ENCODE results near the gene ARAP3. TPM values are rescaled to one million over a fixed set of nuclear protein-coding genes. Genes with fewer than 3 reads are reported as not detected.

The ARAP3 gene
- total RNA-seq, 1 donor from 2014 or later: 35.2 TPM

DNA sequence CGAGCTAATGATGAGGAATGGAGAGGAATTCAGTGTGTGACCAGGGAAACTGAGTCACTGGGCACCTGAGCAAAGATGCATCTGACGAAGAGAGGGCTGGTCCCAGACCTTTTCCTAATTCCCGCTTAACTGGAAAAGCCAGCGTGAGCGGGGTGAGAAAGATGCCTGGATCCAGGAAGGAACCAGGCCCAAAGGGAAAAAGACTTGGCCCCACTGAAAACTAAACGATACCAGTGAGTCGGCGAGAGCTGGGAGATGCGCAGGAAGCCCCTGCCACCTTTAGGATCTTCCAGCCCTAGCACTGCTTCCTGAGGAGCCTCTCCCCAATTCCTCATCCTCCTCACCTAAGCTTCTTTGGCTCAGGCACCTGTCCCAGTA, 30.3 kb downstream of the ARAP3 start:
- Histone ChIP-seq H3K27me3 (ENCODE audit: low read depth) (no peaks in the 10 kb centered on the region), H3K4me1 (peaks cover 15% of the 10 kb centered on the region), H3K4me3 (peak overlapping the region; percentile 79), H3K9me3 (no peaks in the 10 kb centered on the region), H3K36me3 (peaks cover 37% of the 10 kb centered on the region), H3K27ac (peak overlapping the region; percentile 81)
- ATAC-seq: peak in 1 of 2 donors; percentile 4
- no peak for DNase-seq
- intact Hi-C loops (cut with DNase I): no loop called here
- no peak for TF ChIP-seq CTCF (IDR thresholded peaks at IDR 0.05)

DNA sequence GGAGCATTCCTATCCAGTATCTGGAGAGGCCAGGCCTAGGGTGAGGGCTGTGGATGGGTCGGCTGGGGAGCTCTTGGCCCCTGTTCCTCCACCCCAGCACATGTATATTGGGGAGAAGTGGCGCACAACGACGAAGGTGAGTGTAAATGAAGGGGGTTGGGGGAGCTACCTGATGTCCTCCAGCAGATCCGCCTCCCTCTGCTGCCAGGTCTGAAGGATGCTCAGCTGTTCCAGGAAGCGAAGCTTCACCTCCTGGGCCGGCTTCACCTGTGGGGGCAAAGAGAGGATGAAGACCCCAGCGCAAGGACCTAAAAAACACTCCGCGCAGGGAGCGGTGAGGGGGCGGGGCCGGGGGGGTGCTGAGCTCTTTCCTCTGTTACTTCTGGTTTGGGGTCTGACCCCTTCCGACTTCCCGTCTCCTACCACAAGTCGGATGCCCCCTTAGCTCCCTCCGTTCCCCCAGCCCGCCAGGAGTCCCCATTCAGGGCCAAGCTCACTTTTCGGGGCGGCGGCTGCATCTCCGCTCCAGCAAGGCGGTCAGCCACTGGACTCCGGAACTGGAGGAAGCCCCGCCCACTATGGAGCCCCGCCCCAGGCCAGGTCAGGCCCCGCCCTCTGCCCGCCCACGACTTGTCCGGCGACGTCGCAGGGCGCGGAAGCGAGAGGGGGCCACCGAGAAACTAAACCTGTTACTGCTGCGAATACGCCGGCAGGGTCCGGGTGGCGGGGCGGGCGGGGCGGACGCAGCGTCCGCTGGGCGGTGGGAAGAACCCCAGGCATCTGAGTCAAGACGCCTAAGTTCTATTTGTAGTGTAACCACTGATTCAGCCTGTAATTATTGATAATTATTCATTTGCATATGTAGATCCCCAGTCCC, 30.9 kb downstream of the ARAP3 start, which contains the start of gene FCHSD1:
Gene FCHSD1, minus strand, starts transcription at position 568 of the 877 bp plus-strand sequence. Its CDS starts 50 bp downstream, at position 518.
- Histone ChIP-seq H3K4me3 (peak within 1 kb of the TSS; percentile 79), H3K27me3 (ENCODE audit: low read depth) (no peaks in the 10 kb centered on the region), H3K36me3 (peaks cover 37% of the 10 kb centered on the region), H3K9me3 (no peaks in the 10 kb centered on the region), H3K27ac (peak within 1 kb of the TSS; percentile 81), H3K4me1 (peaks cover 15% of the 10 kb centered on the region)
- ATAC-seq (peak; percentile 96 to 98), DNase-seq (peak; percentile 93)
- TF ChIP-seq CTCF (IDR thresholded peaks at IDR 0.05): peak; percentile 15
- intact Hi-C loops (cut with DNase I): no loop called here

DNA sequence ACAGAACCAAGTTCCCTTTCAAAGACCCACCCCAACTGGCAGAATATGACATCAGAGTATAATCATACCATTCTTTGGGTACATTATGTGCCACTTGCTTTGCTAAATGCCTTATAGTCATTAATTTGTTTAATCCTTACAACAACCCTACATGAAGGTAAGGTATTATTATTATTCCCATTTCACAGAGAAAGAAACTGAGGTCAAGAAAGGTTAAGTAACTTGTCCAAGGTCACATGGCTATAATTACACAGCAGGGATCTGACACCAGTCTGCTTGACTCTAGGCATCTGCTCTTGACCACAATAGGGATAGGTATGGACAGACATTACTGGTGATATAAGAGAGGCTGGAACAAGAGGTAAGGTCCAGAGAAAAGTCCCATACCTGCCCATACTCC, 32.1 kb downstream of the ARAP3 start:
- Histone ChIP-seq H3K9me3 (no peaks in the 10 kb centered on the region), H3K27me3 (ENCODE audit: low read depth) (no peaks in the 10 kb centered on the region), H3K27ac (no peak overlapping the region), H3K4me3 (no peak overlapping the region), H3K36me3 (peaks cover 38% of the 10 kb centered on the region), H3K4me1 (peaks cover 15% of the 10 kb centered on the region)
- ATAC-seq (no peak), DNase-seq (no peak)
- TF ChIP-seq CTCF (IDR thresholded peaks at IDR 0.05): no peak
- intact Hi-C loops (cut with DNase I): no loop called here

- H3K4me3 ChIP-seq: no peak overlapping the region
- TF ChIP-seq CTCF (IDR thresholded peaks at IDR 0.05): no peak
- intact Hi-C loops (cut with DNase I): no loop called here
- no peak for DNase-seq
- peaks cover 39% of the 10 kb centered on the region for H3K36me3 ChIP-seq
- H3K4me1 ChIP-seq: peaks cover 15% of the 10 kb centered on the region
- no peak overlapping the region for H3K27ac ChIP-seq
- ATAC-seq: no peak
- no peaks in the 10 kb centered on the region for H3K9me3 ChIP-seq
- H3K27me3 ChIP-seq (ENCODE audit: low read depth): no peaks in the 10 kb centered on the region
Observed at GRCh38 chr5:141649056-141649688, 32.9 kb downstream of the ARAP3 start.

DNA sequence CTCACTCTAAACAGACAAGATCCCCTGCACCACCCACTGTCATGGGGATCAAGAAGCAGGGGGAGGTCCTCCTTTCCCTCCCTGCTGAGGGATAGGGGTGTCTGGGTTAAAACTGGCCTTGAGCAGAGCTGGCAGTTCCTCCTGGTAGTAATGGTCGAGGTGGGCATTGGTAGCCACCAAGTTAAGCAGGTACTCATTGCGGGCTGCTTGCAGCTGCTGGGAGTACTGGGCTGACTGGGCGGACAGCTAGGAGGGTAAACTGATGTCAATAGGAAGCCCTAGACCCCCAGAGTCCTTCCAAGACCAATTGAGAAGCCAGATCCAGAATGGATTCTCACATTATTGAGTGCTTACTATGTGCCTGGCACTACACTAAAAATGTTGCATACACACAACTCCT, 34.2 kb downstream of the ARAP3 start:
- Histone ChIP-seq H3K27me3 (ENCODE audit: low read depth) (no peaks in the 10 kb centered on the region), H3K27ac (no peak overlapping the region), H3K9me3 (no peaks in the 10 kb centered on the region), H3K36me3 (peaks cover 43% of the 10 kb centered on the region), H3K4me3 (no peak overlapping the region), H3K4me1 (peaks cover 15% of the 10 kb centered on the region)
- DNase-seq (no peak), ATAC-seq (no peak)
- intact Hi-C loops (cut with DNase I): no loop called here
- no peak for TF ChIP-seq CTCF (IDR thresholded peaks at IDR 0.05)
